GM23248 (cell line): ENCODE measurements around the gene ZNF554. TPM values are rescaled to one million over a fixed set of nuclear protein-coding genes. Genes with fewer than 3 reads are reported as not detected.

Experiments
- DNase-seq: peaks from one replicate; pipeline ENCODE4 v3.0.0-alpha.2; 2015
- H2AFZ ChIP-seq: fragments of 200-600 bp; sonication (generic); 2 replicates; pipeline ENCODE4 v1.6.1; 2016; ENCODE audit warnings: antibody characterized with exemption
- H3F3A ChIP-seq: fragments of 200-600 bp; sonication (generic); 2 replicates; pipeline ENCODE4 v1.6.1; 2016; ENCODE audit warnings: mild to moderate bottlenecking, antibody characterized with exemption, mixed run types; ENCODE audit not compliant: insufficient read depth
- H3K27ac ChIP-seq: fragments of 200-600 bp; sonication (generic); 2 replicates; pipeline ENCODE4 v1.5.1; 2016; ENCODE audit warnings: mild to moderate bottlenecking
- H3K27me3 ChIP-seq: fragments of 200-600 bp; sonication (generic); replicated peaks from 2 replicates; pipeline ENCODE4 v1.6.1; 2016; ENCODE audit warnings: mild to moderate bottlenecking; ENCODE audit not compliant: insufficient read depth
- H3K36me3 ChIP-seq: fragments of 200-600 bp; sonication (generic); 2 replicates; pipeline ENCODE4 v1.6.1; 2016; ENCODE audit warnings: low read depth, mild to moderate bottlenecking
- H3K4me1 ChIP-seq: fragments of 200-600 bp; sonication (generic); 2 replicates; pipeline ENCODE4 v1.6.1; 2016; ENCODE audit warnings: mild to moderate bottlenecking; ENCODE audit not compliant: insufficient read depth
- H3K4me2 ChIP-seq: fragments of 200-600 bp; sonication (generic); one replicate; pipeline ENCODE4 v1.6.1; 2016; ENCODE audit warnings: mild to moderate bottlenecking; ENCODE audit not compliant: unreplicated experiment
- H3K4me3 ChIP-seq: fragments of 200-600 bp; sonication (generic); 2 replicates; pipeline ENCODE4 v1.5.1; 2016; ENCODE audit warnings: mild to moderate bottlenecking
- H3K79me2 ChIP-seq: fragments of 200-600 bp; sonication (generic); 2 replicates; pipeline ENCODE4 v1.6.1; 2016; ENCODE audit warnings: mild to moderate bottlenecking; ENCODE audit not compliant: insufficient read depth
- H3K9ac ChIP-seq: fragments of 200-600 bp; sonication (generic); 2 replicates; pipeline ENCODE4 v1.6.1; 2016; ENCODE audit warnings: mild to moderate bottlenecking
- H3K9me2 ChIP-seq: fragments of 200-600 bp; sonication (generic); 2 replicates; pipeline ENCODE4 v1.6.1; 2016; ENCODE audit warnings: mixed run types, mild to moderate bottlenecking, moderate library complexity; ENCODE audit not compliant: insufficient read depth
- H3K9me3 ChIP-seq: fragments of 200-600 bp; sonication (generic); one replicate; pipeline ENCODE4 v1.6.1; 2017; ENCODE audit warnings: low read depth
- H4K20me1 ChIP-seq: fragments of 200-600 bp; sonication (generic); 2 replicates; pipeline ENCODE4 v1.6.0; 2016; ENCODE audit not compliant: insufficient read depth
- EZH2 ChIP-seq: fragments of 200-600 bp; sonication (generic); IDR thresholded peaks from 2 replicates; pipeline ENCODE4 v1.6.1; 2018; ENCODE audit warnings: antibody characterized with exemption, mild to moderate bottlenecking; ENCODE audit not compliant: insufficient read depth, poor library complexity, severe bottlenecking
- EZH2phosphoT487 ChIP-seq: fragments of 200-600 bp; sonication (generic); IDR thresholded peaks from 2 replicates; pipeline ENCODE4 v1.6.1; 2018; ENCODE audit warnings: antibody characterized with exemption, moderate library complexity, mild to moderate bottlenecking, low read depth; ENCODE audit not compliant: insufficient read depth
- WGBS, 2 experiments: methylation state at CpG; one replicate each; pipeline ENCODE4 v1.1.6; 2015 to 2017; ENCODE audit warnings: low lambda C conversion rate in 2 of 2, low coverage in 1 of 2; ENCODE audit errors: missing lambda C conversion rate in 2 of 2; 5-methylcytosine and 5-hydroxymethylcytosine counted together
- in situ Hi-C: fragments of 300-500 bp; cut with MboI; formaldehyde crosslinking; loops from 2 replicates; pipeline ENCODE4 v1.15.0; 2020
- polyA plus RNA-seq: library from polyadenylated mRNA; unstranded; fragments of >200 nt; fragmentation: Nextera tagmentation; extraction: Ambion mirVana; gene quantifications from 2 replicates; pipeline ENCODE4 v1.2.1, GENCODE V29; 2016
- total RNA-seq: library from RNA; depleted of rRNA; stranded (reverse); fragments of >200 nt; shearing (Covaris generic); gene quantifications from 2 replicates; pipeline ENCODE4 v1.2.3, GENCODE V29; 2014

The ZNF554 gene
- total and polyA plus RNA-seq, 2 experiments from 2014 or later = 1.4 to 2.9 TPM

DNA sequence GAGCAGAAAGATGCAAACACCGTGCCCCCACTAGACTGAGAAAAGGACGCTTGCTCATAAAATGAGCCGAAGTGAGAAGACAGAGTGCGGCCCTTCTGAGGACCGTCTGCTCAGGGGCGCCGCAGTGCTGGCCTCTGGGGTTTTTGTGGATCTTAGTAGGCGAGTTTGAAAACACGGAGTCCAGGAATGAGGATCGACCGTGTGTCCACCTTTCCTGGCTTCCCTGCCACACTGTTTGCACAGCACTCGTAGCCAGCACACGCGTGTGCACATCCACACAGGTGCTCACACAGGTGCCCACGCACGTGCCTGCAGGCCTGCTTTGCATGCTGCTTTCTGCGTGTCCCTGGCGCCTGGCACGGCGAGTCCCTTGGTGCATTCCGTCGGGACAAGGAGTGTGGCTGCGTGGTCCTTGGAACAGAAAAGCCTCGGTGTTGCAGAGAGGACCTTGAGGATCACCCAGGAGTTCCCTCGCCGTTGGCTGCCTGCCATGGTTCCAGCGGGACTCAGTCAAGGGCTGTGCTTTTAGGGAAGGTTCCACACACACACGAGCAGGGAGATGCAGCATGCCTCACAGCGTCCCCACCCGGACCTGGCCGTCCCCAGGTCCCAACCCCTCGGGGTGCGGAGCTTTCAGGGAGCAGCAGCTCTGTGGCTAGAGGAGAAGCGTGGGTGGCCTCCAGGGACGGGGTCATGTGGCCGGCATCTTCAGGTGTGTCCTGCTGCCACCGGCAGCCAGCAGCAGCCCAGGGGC is 10.1 kb upstream of the ZNF554 start:
- Histone ChIP-seq H2AFZ (no peak overlapping the region), H4K20me1 (no peaks in the 10 kb centered on the region), H3K4me3 (no peak overlapping the region), H3K4me2 (no peak overlapping the region), H3K9ac (no peak overlapping the region), H3K9me3 (no peaks in the 10 kb centered on the region), H3K79me2 (no peaks in the 10 kb centered on the region), H3K27me3 (no peaks in the 10 kb centered on the region), H3K9me2 (no peaks in the 10 kb centered on the region), H3K36me3 (no peaks in the 10 kb centered on the region; the same call in 1 of the 2 replicates), H3F3A (no peaks in the 10 kb centered on the region), H3K27ac (no peak overlapping the region), H3K4me1 (no peaks in the 10 kb centered on the region)
- no peak for DNase-seq
- 88 to 91% methylated on average over 30 to 37 of the region's 37 CpGs for WGBS, 2 experiments
- in situ Hi-C loops = no loop called here
- no peak for TF ChIP-seq EZH2
- no peak for TF ChIP-seq EZH2phosphoT487

DNA sequence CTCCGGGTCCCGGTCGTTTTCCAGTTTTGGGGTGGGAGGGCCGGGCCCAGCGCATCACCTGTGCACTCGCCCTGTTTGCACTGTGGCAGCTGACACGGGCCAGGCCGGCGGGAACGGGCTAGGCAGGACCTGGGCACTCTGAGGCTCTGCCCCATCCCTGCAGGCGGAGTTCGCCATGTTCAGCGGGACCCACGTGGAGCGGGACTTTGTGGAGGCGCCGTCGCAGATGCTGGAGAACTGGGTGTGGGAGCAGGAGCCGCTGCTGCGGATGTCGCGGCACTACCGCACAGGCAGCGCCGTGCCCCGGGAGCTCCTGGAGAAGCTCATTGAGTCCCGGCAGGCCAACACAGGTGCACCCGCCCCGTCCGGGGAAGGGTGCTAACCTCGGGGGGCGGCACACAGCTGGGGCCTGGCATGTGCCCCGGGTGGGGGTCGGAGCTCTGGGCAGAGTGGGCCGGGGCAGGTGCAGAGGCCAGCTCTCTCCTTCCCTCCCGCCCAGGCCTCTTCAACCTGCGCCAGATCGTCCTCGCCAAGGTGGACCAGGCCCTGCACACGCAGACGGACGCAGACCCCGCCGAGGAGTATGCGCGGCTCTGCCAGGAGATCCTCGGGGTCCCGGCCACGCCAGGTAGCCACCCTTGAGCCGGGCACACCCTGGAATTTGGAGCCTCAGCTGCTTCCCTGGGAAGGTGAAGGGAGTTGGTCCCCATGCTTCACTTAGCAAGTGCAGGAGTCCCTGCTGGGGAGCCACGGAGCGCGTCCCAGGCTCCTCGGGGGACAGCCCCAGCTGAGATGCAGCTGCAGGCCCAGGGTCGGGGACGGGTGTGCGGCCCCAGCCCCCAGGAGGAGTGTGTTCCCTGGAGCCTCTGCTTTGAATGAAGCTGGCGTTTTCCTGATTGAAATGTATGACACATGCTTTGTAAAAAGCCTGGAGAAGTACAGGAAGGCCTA is 9.3 kb upstream of the ZNF554 start:
- Histone ChIP-seq H3K4me1 (no peaks in the 10 kb centered on the region), H3K27me3 (no peaks in the 10 kb centered on the region), H2AFZ (no peak overlapping the region), H3K9ac (no peak overlapping the region), H3K4me2 (no peak overlapping the region), H3F3A (no peaks in the 10 kb centered on the region), H4K20me1 (no peaks in the 10 kb centered on the region), H3K4me3 (no peak overlapping the region), H3K9me3 (no peaks in the 10 kb centered on the region), H3K9me2 (no peaks in the 10 kb centered on the region), H3K79me2 (no peaks in the 10 kb centered on the region), H3K36me3 (no peaks in the 10 kb centered on the region; the same call in 1 of the 2 replicates), H3K27ac (no peak overlapping the region)
- no peak for DNase-seq
- TF ChIP-seq EZH2phosphoT487 = no peak
- TF ChIP-seq EZH2 = no peak
- in situ Hi-C loops = no loop called here
- WGBS, 2 experiments = 90 to 95% methylated on average over 32 to 58 of the region's 58 CpGs

GRCh38 chr19:2811221-2811722 is 8.4 kb upstream of the ZNF554 start:
- no peak overlapping the region for H3K4me3 ChIP-seq
- no peaks in the 10 kb centered on the region for H3K9me2 ChIP-seq
- 97 to 98% methylated on average over 20 of the region's 20 CpGs for WGBS, 2 experiments
- no peak overlapping the region for H3K9ac ChIP-seq
- in situ Hi-C loops = no loop called here
- no peak for DNase-seq
- no peak for TF ChIP-seq EZH2phosphoT487
- TF ChIP-seq EZH2 = no peak
- no peak overlapping the region for H3K27ac ChIP-seq
- no peaks in the 10 kb centered on the region for H3K4me1 ChIP-seq
- no peaks in the 10 kb centered on the region; the same call in 1 of the 2 replicates for H3K36me3 ChIP-seq
- H3K79me2 ChIP-seq = no peaks in the 10 kb centered on the region
- no peaks in the 10 kb centered on the region for H4K20me1 ChIP-seq
- H3F3A ChIP-seq = no peaks in the 10 kb centered on the region
- H3K4me2 ChIP-seq = no peak overlapping the region
- no peak overlapping the region for H2AFZ ChIP-seq
- no peaks in the 10 kb centered on the region for H3K27me3 ChIP-seq
- no peaks in the 10 kb centered on the region for H3K9me3 ChIP-seq

- Histone ChIP-seq H3K9me3 (no peaks in the 10 kb centered on the region), H4K20me1 (no peaks in the 10 kb centered on the region), H3K27ac (no peak overlapping the region), H3K4me1 (no peaks in the 10 kb centered on the region), H3K4me3 (no peak overlapping the region), H3K9ac (no peak overlapping the region), H3F3A (no peaks in the 10 kb centered on the region), H3K79me2 (no peaks in the 10 kb centered on the region), H3K27me3 (no peaks in the 10 kb centered on the region), H3K9me2 (no peaks in the 10 kb centered on the region), H3K36me3 (no peaks in the 10 kb centered on the region; the same call in 1 of the 2 replicates), H2AFZ (no peak overlapping the region), H3K4me2 (no peak overlapping the region)
- in situ Hi-C loops = no loop called here
- no peak for TF ChIP-seq EZH2phosphoT487
- no peak for TF ChIP-seq EZH2
- no peak for DNase-seq
- 89 to 91% methylated on average over 24 to 34 of the region's 34 CpGs for WGBS, 2 experiments
Measured at GRCh38 chr19:2811735-2812413, 7.8 kb upstream of the ZNF554 start.
